ENCODE data around the gene COA7. TPM values are rescaled to one million over a fixed set of nuclear protein-coding genes. Genes with fewer than 3 reads are reported as not detected.

The COA7 gene
- total RNA-seq, 2 experiments from 2014 or later: 7.0 to 26.1 TPM

DNA sequence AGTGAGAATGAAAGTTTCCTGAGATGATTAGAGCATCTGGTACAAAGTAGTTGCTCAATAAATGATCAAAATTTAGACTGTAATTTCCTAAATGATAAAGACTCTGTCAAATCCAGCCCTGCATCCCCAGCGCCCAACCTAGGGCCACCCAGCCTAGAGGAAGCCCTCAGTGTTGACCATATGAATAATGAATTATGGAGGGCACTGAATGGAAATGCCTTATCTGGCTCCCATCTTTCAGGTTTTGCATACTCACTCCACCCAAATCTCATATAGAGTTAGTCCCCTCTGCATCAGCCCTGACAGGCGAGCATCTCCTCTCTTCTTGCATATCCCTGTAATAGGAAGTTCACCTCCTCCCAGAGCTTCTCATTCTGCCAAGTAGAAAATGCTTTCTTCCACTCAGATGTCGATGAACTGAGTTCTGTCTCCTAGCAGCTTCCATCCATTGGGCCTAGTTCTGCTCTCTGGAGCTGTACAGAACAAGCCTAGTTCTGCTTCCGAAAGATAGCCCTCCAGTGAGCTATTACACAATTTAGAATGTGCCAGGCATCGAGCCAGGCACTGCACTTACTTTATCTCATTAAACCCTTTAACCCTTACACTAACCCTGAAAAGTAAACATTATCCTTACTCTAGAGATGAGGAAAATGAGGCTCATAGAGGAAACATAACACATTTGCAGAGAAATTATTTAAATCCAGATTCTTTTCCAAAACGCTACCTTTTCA, 20.9 kb downstream of the COA7 start:
- Histone ChIP-seq H3K36me3 (ENCODE audit: insufficient read depth, low read length) (no peaks in the 10 kb centered on the region), H2AFZ (ENCODE audit: low read length) (no peak overlapping the region), H3K27ac (ENCODE audit: low read depth, low read length, poor library complexity, severe bottlenecking) (no peak overlapping the region), H3K9me3 (ENCODE audit: low read length) (no peaks in the 10 kb centered on the region), H4K20me1 (ENCODE audit: insufficient read depth, low read length) (no peaks in the 10 kb centered on the region), H3K9me2 (ENCODE audit: insufficient read depth, low read length) (no peaks in the 10 kb centered on the region), H3K4me1 (ENCODE audit: insufficient read depth, low read length, poor library complexity, severe bottlenecking) (peaks cover 10% of the 10 kb centered on the region), H3K4me3 (ENCODE audit: low read depth, low read length, poor library complexity, severe bottlenecking) (no peak overlapping the region), H3K4me2 (ENCODE audit: low read length) (no peak overlapping the region), H3K79me2 (ENCODE audit: insufficient read depth, low read depth, low read length) (no peaks in the 10 kb centered on the region)
- intact Hi-C loops (cut with micrococcal nuclease; ENCODE audit: unreplicated experiment): no loop called here
- TF ChIP-seq EZH2phosphoT487 (IDR thresholded peaks at IDR 0.05; ENCODE audit: borderline replicate concordance, low read depth, low read length): no peak
- TF ChIP-seq, protein P1, sequence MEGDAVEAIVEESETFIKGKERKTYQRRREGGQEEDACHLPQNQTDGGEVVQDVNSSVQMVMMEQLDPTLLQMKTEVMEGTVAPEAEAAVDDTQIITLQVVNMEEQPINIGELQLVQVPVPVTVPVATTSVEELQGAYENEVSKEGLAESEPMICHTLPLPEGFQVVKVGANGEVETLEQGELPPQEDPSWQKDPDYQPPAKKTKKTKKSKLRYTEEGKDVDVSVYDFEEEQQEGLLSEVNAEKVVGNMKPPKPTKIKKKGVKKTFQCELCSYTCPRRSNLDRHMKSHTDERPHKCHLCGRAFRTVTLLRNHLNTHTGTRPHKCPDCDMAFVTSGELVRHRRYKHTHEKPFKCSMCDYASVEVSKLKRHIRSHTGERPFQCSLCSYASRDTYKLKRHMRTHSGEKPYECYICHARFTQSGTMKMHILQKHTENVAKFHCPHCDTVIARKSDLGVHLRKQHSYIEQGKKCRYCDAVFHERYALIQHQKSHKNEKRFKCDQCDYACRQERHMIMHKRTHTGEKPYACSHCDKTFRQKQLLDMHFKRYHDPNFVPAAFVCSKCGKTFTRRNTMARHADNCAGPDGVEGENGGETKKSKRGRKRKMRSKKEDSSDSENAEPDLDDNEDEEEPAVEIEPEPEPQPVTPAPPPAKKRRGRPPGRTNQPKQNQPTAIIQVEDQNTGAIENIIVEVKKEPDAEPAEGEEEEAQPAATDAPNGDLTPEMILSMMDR (conservative IDR thresholded peaks at IDR 0.05; ENCODE audit: low read length): no peak
- ChIA-PET POLR2A (no interaction called here), CTCF (ENCODE audit: unreplicated experiment) (no interaction called here)
- no TSS peak for BruUV-seq (replicated peaks)
- no peak for DNase-seq (ENCODE audit: low spot score)

DNA sequence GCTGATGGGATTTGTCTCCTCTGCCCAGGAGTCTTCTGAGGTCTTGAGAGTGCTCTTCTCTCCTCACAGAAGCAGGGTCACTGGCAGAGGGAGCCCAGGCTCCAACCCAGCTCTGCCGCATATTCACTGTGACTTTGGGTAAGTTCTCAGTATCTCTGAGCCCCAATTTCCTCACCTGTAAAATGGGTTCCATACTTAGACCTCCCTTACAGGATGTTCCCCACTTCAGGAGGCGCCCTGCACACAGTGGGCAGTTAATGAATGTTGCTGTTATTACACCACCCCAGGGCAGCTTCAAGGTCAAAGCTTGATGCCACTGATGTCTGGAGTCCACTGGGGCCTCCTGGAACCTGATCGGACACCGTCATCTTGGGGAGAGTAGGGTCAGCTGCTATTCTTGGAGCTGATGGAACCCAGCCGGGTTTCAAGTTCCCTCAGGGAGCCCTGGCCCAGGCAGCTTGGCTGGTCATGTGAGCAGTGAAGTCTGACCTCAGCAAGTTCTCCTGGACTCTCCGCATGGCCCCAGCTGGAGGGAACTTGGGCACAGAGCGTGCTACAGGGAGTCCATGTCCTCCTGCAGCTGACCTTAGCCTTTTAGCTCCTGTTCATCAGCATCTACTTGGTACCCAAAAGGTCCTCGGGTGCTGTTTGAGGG, 21.8 kb downstream of the COA7 start:
- Histone ChIP-seq H3K4me3 (ENCODE audit: low read depth, low read length, poor library complexity, severe bottlenecking) (no peak overlapping the region), H3K4me1 (ENCODE audit: insufficient read depth, low read length, poor library complexity, severe bottlenecking) (peaks cover 10% of the 10 kb centered on the region), H3K9me2 (ENCODE audit: insufficient read depth, low read length) (no peaks in the 10 kb centered on the region), H3K27ac (ENCODE audit: low read depth, low read length, poor library complexity, severe bottlenecking) (no peak overlapping the region), H3K9me3 (ENCODE audit: low read length) (no peaks in the 10 kb centered on the region), H3K79me2 (ENCODE audit: insufficient read depth, low read depth, low read length) (no peaks in the 10 kb centered on the region), H2AFZ (ENCODE audit: low read length) (no peak overlapping the region), H3K36me3 (ENCODE audit: insufficient read depth, low read length) (no peaks in the 10 kb centered on the region), H3K4me2 (ENCODE audit: low read length) (no peak overlapping the region), H4K20me1 (ENCODE audit: insufficient read depth, low read length) (no peaks in the 10 kb centered on the region)
- CTCF ChIA-PET (ENCODE audit: unreplicated experiment): no interaction called here
- TF ChIP-seq EZH2phosphoT487 (IDR thresholded peaks at IDR 0.05; ENCODE audit: borderline replicate concordance, low read depth, low read length): no peak
- TF ChIP-seq, protein P1 (conservative IDR thresholded peaks at IDR 0.05; ENCODE audit: low read length): no peak
- intact Hi-C loops (cut with micrococcal nuclease; ENCODE audit: unreplicated experiment): no loop called here
- DNase-seq (ENCODE audit: low spot score): no peak
- POLR2A ChIA-PET: no interaction called here
- BruUV-seq (replicated peaks): no TSS peak

Data from OCI-LY7 (cell line).